ENCODE results near the gene STMN1. TPM values are rescaled to one million over a fixed set of nuclear protein-coding genes. Genes with fewer than 3 reads are reported as not detected.

Gene STMN1
- total RNA-seq, 3 donors from 2014 or later, result 68.0 to 94.8 (median 80.0) TPM

GRCh38 chr1:25929016-25929415 is 22.8 kb upstream of the STMN1 start:
- Mint-ChIP-seq H3K27me3 (ENCODE audit: low read depth) (no peaks in the 10 kb centered on the region), H3K36me3 (ENCODE audit: insufficient read depth) (no peaks in the 10 kb centered on the region), H3K4me3 (no peak overlapping the region), H3K9me3 (no peaks in the 10 kb centered on the region), H3K4me1 (ENCODE audit: low read depth) (peaks cover 2% of the 10 kb centered on the region)
- DNase-seq, result no peak
- no peak for ATAC-seq

- Mint-ChIP-seq H3K4me1 (ENCODE audit: low read depth) (peaks cover 7% of the 10 kb centered on the region), H3K4me3 (no peak overlapping the region), H3K27me3 (ENCODE audit: low read depth) (no peaks in the 10 kb centered on the region), H3K36me3 (ENCODE audit: insufficient read depth) (no peaks in the 10 kb centered on the region), H3K9me3 (no peaks in the 10 kb centered on the region)
- no peak for ATAC-seq
- DNase-seq, result no peak
Observed at GRCh38 chr1:25927521-25928265, 21.5 kb upstream of the STMN1 start.

- Mint-ChIP-seq H3K27me3 (ENCODE audit: low read depth) (peaks cover 3% of the 10 kb centered on the region), H3K4me1 (ENCODE audit: low read depth) (peaks cover 13% of the 10 kb centered on the region), H3K9me3 (no peaks in the 10 kb centered on the region), H3K4me3 (no peak overlapping the region), H3K36me3 (ENCODE audit: insufficient read depth) (no peaks in the 10 kb centered on the region)
- no peak for DNase-seq
- no peak for ATAC-seq
Observed at GRCh38 chr1:25926731-25927496, 20.7 kb upstream of the STMN1 start.

- Mint-ChIP-seq H3K27me3 (ENCODE audit: low read depth) (peaks cover 4% of the 10 kb centered on the region), H3K4me3 (no peak overlapping the region), H3K36me3 (ENCODE audit: insufficient read depth) (no peaks in the 10 kb centered on the region), H3K4me1 (ENCODE audit: low read depth) (peaks cover 14% of the 10 kb centered on the region), H3K9me3 (no peaks in the 10 kb centered on the region)
- no peak for DNase-seq
- ATAC-seq, result no peak
Observed at GRCh38 chr1:25924454-25924853, 18.2 kb upstream of the STMN1 start.

GRCh38 chr1:25922971-25923552 is 16.8 kb upstream of the STMN1 start:
- peak; percentile 10 for DNase-seq
- Mint-ChIP-seq H3K4me3 (peak overlapping the region; percentile 68), H3K9me3 (no peaks in the 10 kb centered on the region), H3K27me3 (ENCODE audit: low read depth) (peaks cover 4% of the 10 kb centered on the region), H3K4me1 (ENCODE audit: low read depth) (peaks cover 19% of the 10 kb centered on the region), H3K36me3 (ENCODE audit: insufficient read depth) (no peaks in the 10 kb centered on the region)
- ATAC-seq, result peak; percentile 44 to 58

- peak; percentile 71 to 78 for ATAC-seq
- H3K9me3 Mint-ChIP-seq, result no peaks in the 10 kb centered on the region
- DNase-seq, result peak; percentile 8
- peak overlapping the region; percentile 78 for H3K4me3 Mint-ChIP-seq
- peaks cover 4% of the 10 kb centered on the region for H3K27me3 Mint-ChIP-seq (ENCODE audit: low read depth)
- H3K4me1 Mint-ChIP-seq (ENCODE audit: low read depth), result peaks cover 24% of the 10 kb centered on the region
- no peaks in the 10 kb centered on the region for H3K36me3 Mint-ChIP-seq (ENCODE audit: insufficient read depth)
Observed at GRCh38 chr1:25922056-25922970, 16.1 kb upstream of the STMN1 start.

- Mint-ChIP-seq H3K4me1 (ENCODE audit: low read depth) (peaks cover 22% of the 10 kb centered on the region), H3K27me3 (ENCODE audit: low read depth) (peaks cover 4% of the 10 kb centered on the region), H3K9me3 (no peaks in the 10 kb centered on the region), H3K4me3 (no peak overlapping the region), H3K36me3 (ENCODE audit: insufficient read depth) (no peaks in the 10 kb centered on the region)
- ATAC-seq, result no peak
- DNase-seq, result no peak
Observed at GRCh38 chr1:25918615-25919014, 12.4 kb upstream of the STMN1 start.

- peak overlapping the region; percentile 8 for H3K4me3 Mint-ChIP-seq
- H3K27me3 Mint-ChIP-seq (ENCODE audit: low read depth), result peaks cover 4% of the 10 kb centered on the region
- H3K9me3 Mint-ChIP-seq, result no peaks in the 10 kb centered on the region
- H3K36me3 Mint-ChIP-seq (ENCODE audit: insufficient read depth), result no peaks in the 10 kb centered on the region
- peak; percentile 23 to 46 for ATAC-seq
- no peak for DNase-seq
- peaks cover 18% of the 10 kb centered on the region for H3K4me1 Mint-ChIP-seq (ENCODE audit: low read depth)
Observed at GRCh38 chr1:25917996-25918395, 11.8 kb upstream of the STMN1 start.

- Mint-ChIP-seq H3K9me3 (no peaks in the 10 kb centered on the region), H3K4me1 (ENCODE audit: low read depth) (peaks cover 10% of the 10 kb centered on the region), H3K36me3 (ENCODE audit: insufficient read depth) (no peaks in the 10 kb centered on the region), H3K27me3 (ENCODE audit: low read depth) (no peaks in the 10 kb centered on the region), H3K4me3 (no peak overlapping the region)
- DNase-seq (no peak), ATAC-seq (no peak)
Observed at GRCh38 chr1:25916460-25916859, 10.2 kb upstream of the STMN1 start.

GRCh38 chr1:25914074-25914995 is 8.1 kb upstream of the STMN1 start:
- no peaks in the 10 kb centered on the region for H3K36me3 Mint-ChIP-seq (ENCODE audit: insufficient read depth)
- no peak overlapping the region for H3K4me3 Mint-ChIP-seq
- H3K4me1 Mint-ChIP-seq (ENCODE audit: low read depth), result peaks cover 10% of the 10 kb centered on the region
- no peak for DNase-seq
- H3K9me3 Mint-ChIP-seq, result no peaks in the 10 kb centered on the region
- no peaks in the 10 kb centered on the region for H3K27me3 Mint-ChIP-seq (ENCODE audit: low read depth)
- ATAC-seq, result no peak

- no peak overlapping the region for H3K4me3 Mint-ChIP-seq
- no peaks in the 10 kb centered on the region for H3K9me3 Mint-ChIP-seq
- ATAC-seq (no peak), DNase-seq (no peak)
- peaks cover 6% of the 10 kb centered on the region for H3K4me1 Mint-ChIP-seq (ENCODE audit: low read depth)
- H3K36me3 Mint-ChIP-seq (ENCODE audit: insufficient read depth), result no peaks in the 10 kb centered on the region
- no peaks in the 10 kb centered on the region for H3K27me3 Mint-ChIP-seq (ENCODE audit: low read depth)
Observed at GRCh38 chr1:25913206-25913605, 7.0 kb upstream of the STMN1 start.

- no peak overlapping the region for H3K4me3 Mint-ChIP-seq
- ATAC-seq (no peak), DNase-seq (no peak)
- no peaks in the 10 kb centered on the region for H3K36me3 Mint-ChIP-seq (ENCODE audit: insufficient read depth)
- H3K9me3 Mint-ChIP-seq, result no peaks in the 10 kb centered on the region
- no peaks in the 10 kb centered on the region for H3K27me3 Mint-ChIP-seq (ENCODE audit: low read depth)
- peaks cover 2% of the 10 kb centered on the region for H3K4me1 Mint-ChIP-seq (ENCODE audit: low read depth)
Observed at GRCh38 chr1:25912076-25912831, 6.0 kb upstream of the STMN1 start.

- no peaks in the 10 kb centered on the region for H3K9me3 Mint-ChIP-seq
- peaks cover 7% of the 10 kb centered on the region for H3K4me1 Mint-ChIP-seq (ENCODE audit: low read depth)
- no peak overlapping the region for H3K4me3 Mint-ChIP-seq
- no peaks in the 10 kb centered on the region for H3K27me3 Mint-ChIP-seq (ENCODE audit: low read depth)
- DNase-seq (no peak), ATAC-seq (no peak)
- H3K36me3 Mint-ChIP-seq (ENCODE audit: insufficient read depth), result no peaks in the 10 kb centered on the region
Observed at GRCh38 chr1:25911162-25911561, 4.9 kb upstream of the STMN1 start.
